Colonic mucosa (tissue), 4 donors: ENCODE results near the gene PIP5K1B. TPM values are rescaled to one million over a fixed set of nuclear protein-coding genes. Genes with fewer than 3 reads are reported as not detected.
"Not testable (repeated sequence)": the region's sequence is repeated elsewhere in the genome, so short reads cannot be mapped to it uniquely, and the experiment has no call there.

Source experiments
- DNase-seq: peaks from one replicate; pipeline ENCODE4 v3.0.0-alpha.2; 2020
- H3K27ac ChIP-seq: fragments of 200-600 bp; one replicate; pipeline ENCODE4 v1.8.0; 2021
- H3K27me3 ChIP-seq: fragments of 200-600 bp; one replicate; pipeline ENCODE4 v1.8.0; 2021
- H3K36me3 ChIP-seq: fragments of 200-600 bp; one replicate; pipeline ENCODE4 v1.8.0; 2021
- H3K4me1 ChIP-seq: fragments of 200-600 bp; one replicate; pipeline ENCODE4 v1.8.0; 2021; ENCODE audit warnings: mild to moderate bottlenecking
- H3K4me3 ChIP-seq: fragments of 200-600 bp; one replicate; pipeline ENCODE4 v1.8.0; 2021
- H3K9ac ChIP-seq, 2 donors: one replicate each; pipeline ENCODE4 v1.7.0; 2013; ENCODE audit warnings: control low read depth in 2 of 2, low read depth in 2 of 2, low read length in 2 of 2
- H3K9me3 ChIP-seq: fragments of 200-600 bp; one replicate; pipeline ENCODE4 v1.8.0; 2021
- intact Hi-C: fragments of 100-400 bp; cut with DNase I; formaldehyde crosslinking; loops from one replicate; pipeline ENCODE4 v1.14.1; 2022
- total RNA-seq, 2 donors: library from RNA; stranded (reverse); fragmentation: NEBNext Ultra II Directional in 1 of 2; extraction: Animal tissue kit (Norgen Biotek cat#: 25700) in 1 of 2; gene quantifications; one replicate each; pipeline ENCODE4 v1.2.1, GENCODE V29; 2021
- TF ChIP-seq, protein P1 (sequence below): fragments of 200-600 bp; IDR thresholded peaks from one replicate; pipeline ENCODE4 v1.8.0; 2022; ENCODE audit warnings: antibody characterized with exemption, mild to moderate bottlenecking
- donor health status: healthy.
- donor health status: DM: no; HTN: no; CAD: no.
- donor health status: DM: no; HTN: no; CAD: no.

Gene PIP5K1B
- total RNA-seq, 2 donors from 2014 or later: 59.2 to 74.2 TPM

DNA sequence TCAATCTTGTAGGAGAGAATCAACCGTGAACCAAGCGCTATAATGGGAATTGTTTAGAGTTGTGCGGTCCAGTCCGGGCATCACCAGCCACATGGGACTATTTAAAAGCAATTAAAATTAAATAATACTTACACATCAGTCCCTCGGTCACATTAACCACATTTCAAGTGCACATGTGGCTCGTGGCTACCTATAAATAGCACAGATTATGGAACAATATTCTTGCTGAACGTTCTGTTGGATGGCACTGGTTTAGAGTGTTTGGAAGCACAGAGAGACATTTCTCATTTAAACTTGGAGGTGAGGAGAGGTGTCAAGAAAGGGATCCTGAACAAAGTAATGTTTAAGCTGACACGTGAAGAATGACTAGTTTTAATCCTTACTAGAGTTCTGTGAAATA, 12.5 kb upstream of the PIP5K1B start:
- no peaks in the 10 kb centered on the region for H3K27me3 ChIP-seq
- intact Hi-C loops: no loop called here
- H3K36me3 ChIP-seq: no peaks in the 10 kb centered on the region
- no peaks in the 10 kb centered on the region for H3K4me1 ChIP-seq
- TF ChIP-seq, protein P1, sequence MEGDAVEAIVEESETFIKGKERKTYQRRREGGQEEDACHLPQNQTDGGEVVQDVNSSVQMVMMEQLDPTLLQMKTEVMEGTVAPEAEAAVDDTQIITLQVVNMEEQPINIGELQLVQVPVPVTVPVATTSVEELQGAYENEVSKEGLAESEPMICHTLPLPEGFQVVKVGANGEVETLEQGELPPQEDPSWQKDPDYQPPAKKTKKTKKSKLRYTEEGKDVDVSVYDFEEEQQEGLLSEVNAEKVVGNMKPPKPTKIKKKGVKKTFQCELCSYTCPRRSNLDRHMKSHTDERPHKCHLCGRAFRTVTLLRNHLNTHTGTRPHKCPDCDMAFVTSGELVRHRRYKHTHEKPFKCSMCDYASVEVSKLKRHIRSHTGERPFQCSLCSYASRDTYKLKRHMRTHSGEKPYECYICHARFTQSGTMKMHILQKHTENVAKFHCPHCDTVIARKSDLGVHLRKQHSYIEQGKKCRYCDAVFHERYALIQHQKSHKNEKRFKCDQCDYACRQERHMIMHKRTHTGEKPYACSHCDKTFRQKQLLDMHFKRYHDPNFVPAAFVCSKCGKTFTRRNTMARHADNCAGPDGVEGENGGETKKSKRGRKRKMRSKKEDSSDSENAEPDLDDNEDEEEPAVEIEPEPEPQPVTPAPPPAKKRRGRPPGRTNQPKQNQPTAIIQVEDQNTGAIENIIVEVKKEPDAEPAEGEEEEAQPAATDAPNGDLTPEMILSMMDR: no peak
- H3K9ac ChIP-seq: no peak overlapping the region
- DNase-seq: no peak
- no peak overlapping the region for H3K27ac ChIP-seq
- H3K9me3 ChIP-seq: no peaks in the 10 kb centered on the region
- H3K4me3 ChIP-seq: no peak overlapping the region

DNA sequence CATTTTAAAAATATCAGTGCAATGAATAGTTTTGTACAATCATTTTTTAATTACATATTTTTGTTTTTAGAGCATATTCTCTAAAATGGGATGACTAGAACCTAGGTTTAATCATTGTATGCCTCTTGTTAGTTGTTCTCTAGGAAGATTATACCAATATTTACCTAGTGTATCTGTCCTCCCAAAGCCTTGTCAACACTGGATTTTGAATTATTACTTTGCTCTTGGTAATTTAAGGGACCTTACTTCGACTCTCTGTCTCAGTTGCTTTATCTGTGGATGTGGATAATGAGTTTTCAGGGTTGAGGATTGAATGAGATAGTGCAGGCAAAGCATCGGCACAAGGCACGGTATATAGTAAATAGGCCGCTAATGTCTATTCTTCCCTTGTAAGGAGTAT, 10.9 kb upstream of the PIP5K1B start:
- Histone ChIP-seq H3K27me3 (no peaks in the 10 kb centered on the region), H3K4me1 (no peaks in the 10 kb centered on the region), H3K27ac (no peak overlapping the region), H3K4me3 (no peak overlapping the region), H3K9me3 (no peaks in the 10 kb centered on the region), H3K36me3 (no peaks in the 10 kb centered on the region), H3K9ac (no peak overlapping the region)
- TF ChIP-seq, protein P1: no peak
- no peak for DNase-seq
- intact Hi-C loops: no loop called here

DNA sequence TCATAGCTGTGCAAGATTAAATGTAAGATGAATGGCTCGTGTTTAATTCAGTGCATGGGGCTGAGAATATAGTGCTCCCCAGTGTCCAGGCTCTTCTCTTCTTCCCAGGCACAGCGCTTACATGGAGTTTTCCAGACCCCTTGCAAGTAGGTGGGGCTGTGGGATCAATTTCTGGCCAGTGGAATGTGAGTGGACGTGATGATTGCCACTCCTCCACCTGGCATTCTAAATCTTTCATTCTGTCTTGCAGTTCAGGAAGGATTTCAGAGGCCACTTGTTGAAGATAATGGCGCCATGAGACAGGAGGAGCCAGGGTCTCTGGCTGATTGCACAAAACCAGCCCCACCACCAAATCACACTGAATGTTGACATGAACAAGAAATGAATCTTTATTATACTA, 7.2 kb upstream of the PIP5K1B start:
- H3K9me3 ChIP-seq: no peaks in the 10 kb centered on the region
- intact Hi-C loops: no loop called here
- no peak overlapping the region for H3K4me3 ChIP-seq
- H3K4me1 ChIP-seq: no peaks in the 10 kb centered on the region
- H3K36me3 ChIP-seq: no peaks in the 10 kb centered on the region
- no peak overlapping the region for H3K27ac ChIP-seq
- no peak for DNase-seq
- H3K27me3 ChIP-seq: no peaks in the 10 kb centered on the region
- TF ChIP-seq, protein P1: no peak
- H3K9ac ChIP-seq: no peak overlapping the region

DNA sequence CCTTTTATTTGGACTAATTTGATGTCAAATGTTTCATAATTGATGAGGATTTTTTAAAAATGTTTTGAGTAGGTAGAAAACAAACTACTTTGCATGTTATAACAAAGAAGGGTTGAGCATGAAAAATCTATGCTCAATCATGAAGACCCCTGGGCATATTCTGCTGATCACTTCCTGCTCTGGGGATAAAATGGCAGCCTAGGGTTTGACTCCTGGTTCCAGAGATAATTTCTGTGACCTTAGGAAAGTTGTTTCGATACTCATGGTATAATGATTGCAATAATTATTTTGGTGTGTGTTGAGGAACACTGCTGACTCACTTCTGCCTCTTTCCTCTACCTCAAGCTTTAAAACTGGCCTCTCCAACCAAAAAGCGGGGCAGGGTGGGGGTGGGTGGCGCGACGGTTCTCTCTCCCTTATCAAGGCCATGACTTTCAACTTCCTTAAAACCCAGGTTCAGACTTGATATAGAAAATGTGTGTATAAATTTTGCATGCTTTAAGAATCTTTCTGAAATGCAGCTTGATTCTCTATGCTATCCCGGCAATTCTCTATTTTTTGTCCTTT, 6.0 kb upstream of the PIP5K1B start:
- Histone ChIP-seq H3K9ac (no peak overlapping the region), H3K4me1 (no peaks in the 10 kb centered on the region), H3K36me3 (no peaks in the 10 kb centered on the region), H3K9me3 (no peaks in the 10 kb centered on the region), H3K4me3 (no peak overlapping the region), H3K27ac (no peak overlapping the region), H3K27me3 (no peaks in the 10 kb centered on the region)
- DNase-seq: no peak
- TF ChIP-seq, protein P1: no peak
- intact Hi-C loops: no loop called here

DNA sequence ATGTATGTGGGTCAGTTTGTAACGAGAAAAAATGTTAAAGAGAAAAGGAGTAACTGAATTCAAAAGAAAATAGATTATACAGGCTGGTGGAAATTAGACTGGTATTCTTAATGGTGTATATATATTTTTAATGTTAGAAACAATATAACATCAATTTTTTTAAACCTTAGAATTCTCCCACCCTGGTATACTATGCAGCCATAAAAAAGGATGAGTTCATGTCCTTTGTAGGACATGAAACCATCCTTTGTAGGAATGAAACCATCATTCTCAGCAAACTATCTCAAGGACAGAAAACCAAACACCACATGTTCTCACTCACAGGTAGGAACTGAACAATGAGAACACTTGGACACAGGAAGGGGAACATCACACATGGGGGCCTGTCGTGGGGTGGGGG, 5.4 kb upstream of the PIP5K1B start:
- not testable (repeated sequence) for H3K4me3 ChIP-seq

DNA sequence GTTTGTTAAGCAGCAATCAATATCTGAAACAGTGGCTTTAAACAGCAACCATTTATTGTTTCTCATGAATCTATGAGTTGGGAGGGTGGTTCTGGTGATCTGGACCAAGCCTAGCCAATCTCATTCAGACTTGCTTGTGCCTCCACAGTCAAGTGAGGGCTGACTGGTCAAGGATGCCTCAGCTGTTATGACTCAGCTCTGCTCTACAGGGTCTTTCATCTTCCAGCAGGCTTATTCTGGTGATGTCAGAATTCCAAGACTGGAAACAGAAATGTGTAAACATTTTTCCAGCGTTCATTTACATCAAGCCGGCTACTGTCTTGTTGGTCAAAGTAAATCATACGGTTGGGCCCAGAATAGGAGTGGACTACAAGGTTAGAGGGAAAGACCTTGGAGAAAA, 2.5 kb upstream of the PIP5K1B start:
- TF ChIP-seq, protein P1: no peak
- intact Hi-C loops: loop anchor here (5.0 to 10.0 kb wide), 2 partner anchors 80 to 142 kb away; a partner anchor contains a TSS
- Histone ChIP-seq H3K27me3 (no peaks in the 10 kb centered on the region), H3K4me1 (no peaks in the 10 kb centered on the region), H3K4me3 (no peak overlapping the region), H3K9me3 (no peaks in the 10 kb centered on the region), H3K9ac (no peak overlapping the region), H3K27ac (no peak overlapping the region), H3K36me3 (no peaks in the 10 kb centered on the region)
- DNase-seq: no peak

More for the DNA sequence above, 5.4 kb upstream of the PIP5K1B start:
- H3K9me3 ChIP-seq, DNase-seq, H3K36me3 ChIP-seq, H3K27me3 ChIP-seq, H3K9ac ChIP-seq, H3K4me1 ChIP-seq, H3K27ac ChIP-seq: not testable (repeated sequence)
- intact Hi-C loops: loop anchor here (5.0 to 10.0 kb wide), 2 partner anchors 83 to 145 kb away; a partner anchor contains a TSS
